RWPE1 (cell line): ENCODE measurements around the gene GALNT1.

Experiments
- CTCF ChIA-PET: fragments of 350-600 bp; sonication (Branson Sonifier 250); formaldehyde crosslinking; extraction: SDS; loops from one replicate; lab custom pipeline; 2021; lab: Yijun Ruan, JAX
- POLR2A ChIA-PET: fragments of 400-600 bp; formaldehyde crosslinking; extraction: SDS; loops from one replicate; lab custom pipeline; 2020; ENCODE audit warnings: antibody characterized with exemption; ENCODE audit not compliant: low non-redundant PET; lab: Yijun Ruan, JAX
- DNase-seq: peaks from one replicate; pipeline ENCODE4 v3.0.0; 2012; ENCODE audit warnings: low spot score
- H3K27ac ChIP-seq: fragments of 450-650 bp; 2 replicates; pipeline ENCODE4 v1.5.1; 2017
- CTCF ChIP-seq: fragments of 450-650 bp; conservative IDR thresholded peaks from 2 replicates; pipeline ENCODE4 v1.5.1; 2017; ENCODE audit warnings: low read depth, mild to moderate bottlenecking

GALNT1 gene

DNA sequence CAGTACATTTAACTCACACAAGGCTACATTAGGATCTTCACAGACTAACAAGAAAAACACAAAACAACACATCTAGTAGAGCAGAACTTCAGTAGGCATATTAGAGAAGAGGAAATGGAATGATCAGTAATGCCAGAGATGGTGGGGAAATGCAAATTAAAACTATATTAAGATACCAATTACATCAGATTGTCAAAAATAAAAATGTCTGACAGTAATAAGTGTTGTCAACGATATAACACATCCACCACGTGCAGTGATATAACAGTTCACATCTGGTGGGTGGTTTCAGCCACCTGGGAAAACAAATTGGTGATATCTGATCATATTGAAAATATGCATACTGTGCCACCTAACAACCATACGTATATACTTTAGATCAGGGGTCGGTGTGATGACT lies 59.9 kb downstream of the GALNT1 start:
- no peak overlapping the region for H3K27ac ChIP-seq
- DNase-seq, result no peak
- no peak for TF ChIP-seq CTCF
- ChIA-PET CTCF (no interaction called here), POLR2A (no interaction called here)

DNA sequence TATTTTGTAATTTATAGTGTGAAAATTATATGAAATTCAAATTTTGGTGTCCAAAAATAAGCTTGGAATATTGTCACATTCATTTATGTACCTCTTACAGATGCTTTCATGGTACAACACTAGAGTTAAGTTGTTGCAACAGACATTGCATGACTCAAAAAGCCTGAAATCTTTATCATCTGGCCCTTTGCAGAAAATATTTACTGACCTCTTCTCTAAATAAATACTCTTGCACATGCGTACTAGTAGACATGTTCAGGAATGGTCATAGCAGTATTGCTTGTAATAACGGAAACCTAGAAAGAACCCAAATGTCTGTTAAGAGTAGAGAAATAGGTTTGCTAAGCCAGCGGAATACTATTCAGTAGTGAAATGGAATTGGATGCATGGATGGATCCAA lies 60.4 kb downstream of the GALNT1 start:
- CTCF ChIA-PET, result no interaction called here
- POLR2A ChIA-PET, result no interaction called here
- no peak overlapping the region for H3K27ac ChIP-seq
- no peak for TF ChIP-seq CTCF
- no peak for DNase-seq

DNA sequence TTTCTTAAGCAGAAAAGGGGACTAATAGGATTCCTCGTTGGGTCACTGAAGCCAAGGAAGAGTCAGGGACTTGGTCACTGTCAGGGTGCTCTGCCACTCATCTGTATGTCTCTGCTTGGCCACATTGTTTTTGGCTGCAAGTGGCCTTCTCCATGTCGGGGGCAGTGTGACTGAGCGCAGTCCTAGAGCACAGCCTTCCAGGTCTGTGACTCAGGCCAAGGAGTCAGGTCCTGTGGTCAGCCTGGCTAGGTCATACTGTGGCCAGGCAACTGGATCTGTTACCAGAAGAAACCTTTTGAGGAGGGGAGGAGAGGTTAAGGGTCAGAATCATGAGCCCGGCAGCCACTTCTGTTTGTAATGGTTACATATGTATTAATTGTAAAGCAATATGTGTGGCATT lies 61.3 kb downstream of the GALNT1 start:
- no peak overlapping the region for H3K27ac ChIP-seq
- no peak for TF ChIP-seq CTCF
- no peak for DNase-seq
- ChIA-PET CTCF (no interaction called here), POLR2A (no interaction called here)

GRCh38 chr18:35646449-35646848 lies 64.9 kb downstream of the GALNT1 start:
- H3K27ac ChIP-seq, result no peak overlapping the region
- DNase-seq, result no peak
- TF ChIP-seq CTCF, result no peak
- POLR2A ChIA-PET, result no interaction called here
- CTCF ChIA-PET, result no interaction called here

DNA sequence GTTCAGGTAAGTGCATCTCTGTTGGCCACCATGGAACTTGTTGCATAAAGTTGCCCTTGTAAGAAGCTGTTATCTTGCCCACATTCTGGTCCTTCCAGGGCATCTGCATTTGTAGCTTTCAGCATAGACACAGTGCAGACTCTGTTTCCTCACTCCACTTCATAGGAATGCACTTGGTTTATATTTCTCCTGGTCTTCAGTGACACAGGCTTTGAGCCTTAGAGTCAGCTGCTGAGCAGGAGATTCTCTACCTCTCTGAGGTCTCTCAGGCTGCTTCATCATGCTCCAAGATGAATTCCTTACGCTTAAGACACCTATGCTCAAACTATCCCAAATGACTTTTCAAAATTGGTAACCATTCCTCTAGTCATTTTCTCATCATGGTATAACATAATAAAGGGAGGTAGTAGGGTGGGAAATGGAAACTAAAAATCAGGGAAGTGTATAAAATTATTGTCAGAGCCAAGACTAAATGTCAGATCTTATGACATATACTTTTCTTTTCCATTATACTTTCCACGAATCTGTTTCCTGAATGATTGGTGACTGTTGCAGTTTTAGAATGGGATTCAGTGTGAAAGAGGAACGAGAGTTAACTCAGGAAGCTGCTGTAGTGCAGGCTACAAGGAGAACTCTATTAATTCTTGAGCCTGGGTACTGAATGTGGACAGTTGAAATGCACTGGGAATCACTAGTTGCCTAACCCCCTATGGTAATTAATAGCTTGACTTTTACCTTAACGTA lies 72.0 kb downstream of the GALNT1 start:
- POLR2A ChIA-PET, result no interaction called here

GRCh38 chr18:35658112-35658511 lies 76.6 kb downstream of the GALNT1 start:
- no peak for DNase-seq
- POLR2A ChIA-PET, result no interaction called here
- TF ChIP-seq CTCF, result no peak
- H3K27ac ChIP-seq, result no peak overlapping the region
- CTCF ChIA-PET, result no interaction called here

More for the DNA sequence above, 72.0 kb downstream of the GALNT1 start:
- TF ChIP-seq CTCF, result no peak
- DNase-seq, result no peak
- H3K27ac ChIP-seq, result no peak overlapping the region
- CTCF ChIA-PET, result interaction anchor here (0.7 kb wide), 1 partner anchor 294 kb away, joined by 3 read pairs; no protein-coding TSS in a partner anchor
